DND-41 (cell line): ENCODE results near the gene NKTR.

Experiments used
- ATAC-seq: fragments of 200-7000 bp; cut with Tn5 transposase; 3 replicates; pipeline ENCODE4 v1.9.1; 2021; ENCODE audit warnings: low read depth; ENCODE audit not compliant: insufficient read depth
- DNase-seq: peaks from one replicate; pipeline ENCODE4 v3.0.0-alpha.2; 2020
- H2AFZ ChIP-seq: 2 replicates; pipeline ENCODE4 v1.6.0; 2012; ENCODE audit warnings: low read depth, low read length
- H3K27ac ChIP-seq: 2 replicates; pipeline ENCODE4 v1.5.1; 2012; ENCODE audit warnings: low read length, inconsistent platforms
- H3K27me3 ChIP-seq: fragments of 200-600 bp; sonication (generic); 2 replicates; pipeline ENCODE4 v1.6.0; 2012; ENCODE audit warnings: low read length, mild to moderate bottlenecking, inconsistent platforms; ENCODE audit not compliant: insufficient read depth, poor library complexity
- H3K36me3 ChIP-seq: 2 replicates; pipeline ENCODE4 v1.5.1; 2012; ENCODE audit warnings: low read length, inconsistent platforms; ENCODE audit not compliant: insufficient read depth
- H3K4me1 ChIP-seq: 2 replicates; pipeline ENCODE4 v1.5.1; 2012; ENCODE audit warnings: mild to moderate bottlenecking, low read length; ENCODE audit not compliant: insufficient read depth
- H3K4me2 ChIP-seq: 2 replicates; pipeline ENCODE4 v1.6.0; 2012; ENCODE audit warnings: mild to moderate bottlenecking, moderate library complexity, low read length, inconsistent platforms; ENCODE audit not compliant: insufficient read depth
- H3K4me3 ChIP-seq, 2 experiments: fragments of 200-600 bp in 1 of 2; shearing (Covaris generic) in 1 of 2; 2 replicates each; pipeline ENCODE4 v1.5.1; 2012 to 2016; ENCODE audit warnings: inconsistent platforms in 2 of 2, low read length in 2 of 2, mild to moderate bottlenecking in 2 of 2, low read depth in 1 of 2, moderate library complexity in 1 of 2
- H3K79me2 ChIP-seq: 2 replicates; pipeline ENCODE4 v1.6.0; 2012; ENCODE audit warnings: low read length, inconsistent platforms; ENCODE audit not compliant: insufficient read depth
- H3K9ac ChIP-seq: 2 replicates; pipeline ENCODE4 v1.6.0; 2012; ENCODE audit warnings: low read depth, mild to moderate bottlenecking, inconsistent platforms, low read length, moderate library complexity
- H3K9me3 ChIP-seq: 2 replicates; pipeline ENCODE4 v1.5.1; 2012; ENCODE audit warnings: low read length, moderate library complexity, mild to moderate bottlenecking, inconsistent platforms; ENCODE audit not compliant: insufficient read depth, severe bottlenecking
- H4K20me1 ChIP-seq: 2 replicates; pipeline ENCODE4 v1.6.0; 2012; ENCODE audit warnings: low read length; ENCODE audit not compliant: insufficient read depth
- CTCF ChIP-seq: IDR thresholded peaks from 2 replicates; pipeline ENCODE4 v1.5.1; 2012; ENCODE audit warnings: borderline replicate concordance, low read length, moderate library complexity, mild to moderate bottlenecking; ENCODE audit not compliant: poor library complexity, severe bottlenecking; ENCODE audit errors: extremely low read depth
- EZH2 ChIP-seq: IDR thresholded peaks from 3 replicates; pipeline ENCODE4 v1.6.1; 2012; ENCODE audit warnings: borderline replicate concordance, low read depth, mild to moderate bottlenecking, moderate library complexity, low read length, inconsistent platforms; ENCODE audit not compliant: severe bottlenecking

NKTR gene

GRCh38 chr3:42632146-42632545, 31.7 kb downstream of the NKTR start:
- Histone ChIP-seq H3K4me1 (no peaks in the 10 kb centered on the region), H3K27ac (no peak overlapping the region), H4K20me1 (no peaks in the 10 kb centered on the region), H3K79me2 (no peaks in the 10 kb centered on the region; the same call in 1 of the 2 replicates), H3K4me2 (no peak overlapping the region), H3K4me3 (no peak overlapping the region), H3K36me3 (peaks cover 87% of the 10 kb centered on the region), H3K9me3 (no peaks in the 10 kb centered on the region), H2AFZ (no peak overlapping the region), H3K27me3 (no peaks in the 10 kb centered on the region), H3K9ac (no peak overlapping the region)
- DNase-seq, result no peak
- ATAC-seq, result no peak
- TF ChIP-seq CTCF (no peak), EZH2 (no peak)

- H4K20me1 ChIP-seq, result no peaks in the 10 kb centered on the region
Observed at GRCh38 chr3:42633544-42633943, 33.1 kb downstream of the NKTR start.

GRCh38 chr3:42635111-42635510, 34.6 kb downstream of the NKTR start:
- no peak overlapping the region for H3K4me2 ChIP-seq
- ATAC-seq, result no peak
- H3K9ac ChIP-seq, result no peak overlapping the region
- no peaks in the 10 kb centered on the region for H3K27me3 ChIP-seq
- TF ChIP-seq EZH2 (no peak), CTCF (peak; percentile 30)
- H3K4me1 ChIP-seq, result no peaks in the 10 kb centered on the region
- no peak overlapping the region for H3K4me3 ChIP-seq
- H2AFZ ChIP-seq, result no peak overlapping the region
- DNase-seq, result no peak
- no peaks in the 10 kb centered on the region for H3K9me3 ChIP-seq
- peaks cover 97% of the 10 kb centered on the region for H3K36me3 ChIP-seq
- H4K20me1 ChIP-seq, result no peaks in the 10 kb centered on the region
- H3K79me2 ChIP-seq, result no peaks in the 10 kb centered on the region
- no peak overlapping the region for H3K27ac ChIP-seq

More at GRCh38 chr3:42633544-42633943, 33.1 kb downstream of the NKTR start:
- H3K9ac ChIP-seq, result no peak overlapping the region
- TF ChIP-seq CTCF (no peak), EZH2 (no peak)
- H3K36me3 ChIP-seq, result peaks cover 87% of the 10 kb centered on the region
- no peaks in the 10 kb centered on the region for H3K27me3 ChIP-seq
- H3K4me3 ChIP-seq, result no peak overlapping the region
- DNase-seq, result no peak
- H3K4me2 ChIP-seq, result no peak overlapping the region
- H3K27ac ChIP-seq, result no peak overlapping the region
- H3K79me2 ChIP-seq, result no peaks in the 10 kb centered on the region
- no peaks in the 10 kb centered on the region for H3K9me3 ChIP-seq
- no peak overlapping the region for H2AFZ ChIP-seq
- no peak for ATAC-seq
- no peaks in the 10 kb centered on the region for H3K4me1 ChIP-seq

- TF ChIP-seq CTCF, result no peak
- TF ChIP-seq EZH2, result no peak
- Histone ChIP-seq H4K20me1 (peaks cover 10% of the 10 kb centered on the region; the same call in 1 of the 2 replicates), H3K4me3 (no peak overlapping the region), H3K27ac (no peak overlapping the region), H3K4me1 (no peaks in the 10 kb centered on the region), H3K27me3 (no peaks in the 10 kb centered on the region), H3K9ac (no peak overlapping the region), H3K9me3 (no peaks in the 10 kb centered on the region), H3K4me2 (no peak overlapping the region), H3K36me3 (peaks cover 94% of the 10 kb centered on the region), H3K79me2 (peaks cover 7% of the 10 kb centered on the region; the same call in 1 of the 2 replicates), H2AFZ (no peak overlapping the region)
- no peak for DNase-seq
- ATAC-seq, result no peak
Observed at GRCh38 chr3:42637001-42637400, 36.5 kb downstream of the NKTR start.
